ENCODE measurements around the gene FBXL13.

Gene FBXL13

DNA sequence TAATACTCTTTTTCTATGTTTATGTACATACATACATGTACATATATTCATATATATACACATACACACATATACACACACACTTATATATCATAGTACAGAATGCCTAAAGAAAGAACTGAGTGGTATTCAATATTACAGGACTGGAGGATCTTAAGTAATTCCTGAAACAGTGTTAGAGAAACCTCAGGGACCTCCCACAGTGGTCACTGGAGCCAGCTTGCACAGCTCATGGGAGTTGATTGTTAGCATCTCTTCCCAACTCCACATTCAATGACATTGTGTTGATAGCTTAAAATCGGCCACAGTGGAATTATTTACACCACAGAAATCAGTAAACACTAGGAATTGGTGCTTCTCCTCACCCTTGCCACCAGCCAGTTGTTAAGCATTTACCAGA lies 155.8 kb downstream of the FBXL13 start:
- Histone ChIP-seq H4K12ac (ENCODE audit: low read depth, low read length) (no peak overlapping the region), H2BK120ac (ENCODE audit: insufficient read depth, low read length, poor library complexity) (no peak overlapping the region), H3K4me2 (ENCODE audit: low read length) (no peak overlapping the region), H3K27ac (ENCODE audit: low read depth, low read length) (no peak overlapping the region), H3K4ac (ENCODE audit: low read depth, low read length) (no peak overlapping the region), H3K9me3 (ENCODE audit: insufficient read depth, low read depth, low read length) (no peaks in the 10 kb centered on the region), H3K23ac (ENCODE audit: low read length) (no peak overlapping the region), H3K36me3 (ENCODE audit: control insufficient read depth in 1 of 2, insufficient read depth in 2 of 2, low read length in 2 of 2) (no peaks in the 10 kb centered on the region), H4K8ac (ENCODE audit: low read depth, low read length) (no peak overlapping the region), H3K9ac (ENCODE audit: low read length) (no peak overlapping the region), H3K18ac (ENCODE audit: low read length) (no peak overlapping the region), H3K4me1 (ENCODE audit: control insufficient read depth in 1 of 2, insufficient read depth in 2 of 2, low read length in 2 of 2) (no peaks in the 10 kb centered on the region), H2AK5ac (ENCODE audit: low read length) (no peak overlapping the region), H2BK5ac (ENCODE audit: low read depth, low read length, poor library complexity) (no peak overlapping the region), H3K27me3 (ENCODE audit: insufficient read depth, low read length) (no peaks in the 10 kb centered on the region), H2AFZ (ENCODE audit: insufficient read depth, low read length, poor library complexity) (no peak overlapping the region), H2BK12ac (ENCODE audit: low read length) (no peak overlapping the region), H3K79me1 (ENCODE audit: low read length) (no peaks in the 10 kb centered on the region), H3K14ac (ENCODE audit: low read length) (no peak overlapping the region), H4K91ac (ENCODE audit: low read depth, low read length) (no peak overlapping the region), H3K4me3 (ENCODE audit: low read depth, low read length) (no peak overlapping the region), H3K79me2 (ENCODE audit: control insufficient read depth, insufficient read depth, low read length, poor library complexity) (no peaks in the 10 kb centered on the region)
- no peak for DNase-seq
- no CpG with 5 or more reads among the region's 1 CpG for WGBS (ENCODE audit: extremely low coverage, insufficient coverage, insufficient read length)

DNA sequence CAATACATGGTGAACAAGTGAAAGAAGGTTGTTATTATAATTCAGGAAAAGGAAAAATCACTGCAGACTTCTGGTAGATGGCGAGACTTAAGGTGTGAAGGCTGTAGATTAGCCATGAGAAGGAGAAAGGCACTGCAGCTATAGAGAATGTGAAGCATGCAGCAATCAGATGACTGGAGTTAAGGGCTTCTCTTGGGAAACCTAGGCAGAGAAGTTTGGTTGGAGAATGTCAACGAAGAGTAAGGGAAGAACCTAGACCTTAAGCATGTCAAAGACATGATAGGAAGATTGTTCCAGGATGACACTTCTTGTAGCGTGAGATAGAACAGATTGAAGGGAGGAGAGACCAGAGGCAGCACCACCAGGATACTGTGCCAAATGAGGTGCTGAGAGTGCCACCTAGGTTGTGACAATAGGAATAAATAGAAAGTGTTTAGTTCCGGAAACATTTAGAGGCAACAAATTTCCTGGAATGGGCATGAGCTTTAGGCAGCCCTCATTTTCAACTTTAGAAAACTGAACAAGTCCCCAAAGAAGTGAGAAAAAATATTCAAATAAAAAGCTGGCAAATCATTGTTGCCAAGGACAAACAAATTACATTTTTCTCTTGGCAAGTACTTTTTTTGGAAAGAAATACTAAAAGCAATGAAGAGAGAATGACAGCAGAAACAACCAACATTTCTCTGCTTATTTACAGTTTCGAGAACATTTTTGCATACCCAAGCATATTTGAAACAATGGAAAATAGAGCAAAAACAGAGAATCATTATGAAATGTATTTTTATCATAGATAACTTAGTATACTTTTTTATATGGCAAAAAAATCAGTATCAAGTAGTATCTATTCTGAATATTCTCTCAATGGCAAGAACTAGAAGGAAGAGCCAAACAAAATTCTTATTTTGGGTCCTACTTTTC lies 156.9 kb downstream of the FBXL13 start:
- H3K4ac ChIP-seq (ENCODE audit: low read depth, low read length) = no peak overlapping the region
- no peaks in the 10 kb centered on the region for H3K36me3 ChIP-seq (ENCODE audit: control insufficient read depth in 1 of 2, insufficient read depth in 2 of 2, low read length in 2 of 2)
- no peak overlapping the region for H2BK5ac ChIP-seq (ENCODE audit: low read depth, low read length, poor library complexity)
- H4K91ac ChIP-seq (ENCODE audit: low read depth, low read length) = no peak overlapping the region
- no peak overlapping the region for H3K27ac ChIP-seq (ENCODE audit: low read depth, low read length)
- H3K79me2 ChIP-seq (ENCODE audit: control insufficient read depth, insufficient read depth, low read length, poor library complexity) = no peaks in the 10 kb centered on the region
- no peak overlapping the region for H2AFZ ChIP-seq (ENCODE audit: insufficient read depth, low read length, poor library complexity)
- no peak overlapping the region for H3K4me3 ChIP-seq (ENCODE audit: low read depth, low read length)
- no peak overlapping the region for H3K14ac ChIP-seq (ENCODE audit: low read length)
- no peak overlapping the region for H4K8ac ChIP-seq (ENCODE audit: low read depth, low read length)
- H2AK5ac ChIP-seq (ENCODE audit: low read length) = no peak overlapping the region
- no peaks in the 10 kb centered on the region for H3K27me3 ChIP-seq (ENCODE audit: insufficient read depth, low read length)
- no peak overlapping the region for H2BK120ac ChIP-seq (ENCODE audit: insufficient read depth, low read length, poor library complexity)
- H3K79me1 ChIP-seq (ENCODE audit: low read length) = no peaks in the 10 kb centered on the region
- no peak overlapping the region for H3K4me2 ChIP-seq (ENCODE audit: low read length)
- no peak overlapping the region for H3K18ac ChIP-seq (ENCODE audit: low read length)
- H3K23ac ChIP-seq (ENCODE audit: low read length) = no peak overlapping the region
- no peak overlapping the region for H4K12ac ChIP-seq (ENCODE audit: low read depth, low read length)
- no peak overlapping the region for H3K9ac ChIP-seq (ENCODE audit: low read length)
- H3K4me1 ChIP-seq (ENCODE audit: control insufficient read depth in 1 of 2, insufficient read depth in 2 of 2, low read length in 2 of 2) = no peaks in the 10 kb centered on the region
- no peaks in the 10 kb centered on the region for H3K9me3 ChIP-seq (ENCODE audit: insufficient read depth, low read depth, low read length)
- DNase-seq = peak in 1 of 2 donors; percentile 59
- WGBS (ENCODE audit: extremely low coverage, insufficient coverage, insufficient read length) = no CpG with 5 or more reads among the region's 5 CpGs
- no peak overlapping the region for H2BK12ac ChIP-seq (ENCODE audit: low read length)

- no peak overlapping the region for H3K9ac ChIP-seq (ENCODE audit: low read length)
- no peak overlapping the region for H3K18ac ChIP-seq (ENCODE audit: low read length)
- H2BK5ac ChIP-seq (ENCODE audit: low read depth, low read length, poor library complexity) = no peak overlapping the region
- H4K8ac ChIP-seq (ENCODE audit: low read depth, low read length) = no peak overlapping the region
- DNase-seq = no peak
- no peaks in the 10 kb centered on the region for H3K79me1 ChIP-seq (ENCODE audit: low read length)
- H3K14ac ChIP-seq (ENCODE audit: low read length) = no peak overlapping the region
- H4K91ac ChIP-seq (ENCODE audit: low read depth, low read length) = no peak overlapping the region
- no peaks in the 10 kb centered on the region for H3K4me1 ChIP-seq (ENCODE audit: control insufficient read depth in 1 of 2, insufficient read depth in 2 of 2, low read length in 2 of 2)
- no peak overlapping the region for H3K4me2 ChIP-seq (ENCODE audit: low read length)
- no peak overlapping the region for H2BK12ac ChIP-seq (ENCODE audit: low read length)
- no peak overlapping the region for H2BK120ac ChIP-seq (ENCODE audit: insufficient read depth, low read length, poor library complexity)
- no peak overlapping the region for H2AK5ac ChIP-seq (ENCODE audit: low read length)
- no peak overlapping the region for H3K4me3 ChIP-seq (ENCODE audit: low read depth, low read length)
- no peak overlapping the region for H4K12ac ChIP-seq (ENCODE audit: low read depth, low read length)
- H3K23ac ChIP-seq (ENCODE audit: low read length) = no peak overlapping the region
- H3K27ac ChIP-seq (ENCODE audit: low read depth, low read length) = no peak overlapping the region
- H3K9me3 ChIP-seq (ENCODE audit: insufficient read depth, low read depth, low read length) = no peaks in the 10 kb centered on the region
- H3K4ac ChIP-seq (ENCODE audit: low read depth, low read length) = no peak overlapping the region
- no peaks in the 10 kb centered on the region for H3K79me2 ChIP-seq (ENCODE audit: control insufficient read depth, insufficient read depth, low read length, poor library complexity)
- H3K36me3 ChIP-seq (ENCODE audit: control insufficient read depth in 1 of 2, insufficient read depth in 2 of 2, low read length in 2 of 2) = no peaks in the 10 kb centered on the region
- H2AFZ ChIP-seq (ENCODE audit: insufficient read depth, low read length, poor library complexity) = no peak overlapping the region
- no peaks in the 10 kb centered on the region for H3K27me3 ChIP-seq (ENCODE audit: insufficient read depth, low read length)
Observed at GRCh38 chr7:102916881-102917280, 157.7 kb downstream of the FBXL13 start.

DNA sequence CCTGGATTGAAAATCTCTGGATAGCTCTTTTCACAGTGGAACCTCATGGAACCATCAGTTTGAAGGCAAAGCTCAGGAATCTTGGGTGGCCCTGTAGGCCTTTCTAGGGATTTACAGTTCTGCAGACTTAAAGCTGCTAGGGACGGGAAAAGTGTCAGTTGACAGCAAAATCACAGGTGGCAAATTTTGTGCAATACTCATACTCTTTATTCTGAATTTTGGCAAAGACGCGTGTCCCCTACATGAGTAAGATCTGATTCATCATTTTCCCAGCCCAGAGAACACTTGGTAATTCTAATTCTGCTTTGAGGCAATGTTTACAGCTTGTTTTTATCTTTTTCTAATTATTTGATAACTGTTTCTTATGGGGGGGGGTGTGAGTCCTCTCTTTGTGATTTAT lies 158.2 kb downstream of the FBXL13 start:
- Histone ChIP-seq H2BK5ac (ENCODE audit: low read depth, low read length, poor library complexity) (no peak overlapping the region), H2BK120ac (ENCODE audit: insufficient read depth, low read length, poor library complexity) (no peak overlapping the region), H3K9ac (ENCODE audit: low read length) (no peak overlapping the region), H2BK12ac (ENCODE audit: low read length) (no peak overlapping the region), H3K79me2 (ENCODE audit: control insufficient read depth, insufficient read depth, low read length, poor library complexity) (no peaks in the 10 kb centered on the region), H4K8ac (ENCODE audit: low read depth, low read length) (no peak overlapping the region), H3K14ac (ENCODE audit: low read length) (no peak overlapping the region), H2AK5ac (ENCODE audit: low read length) (no peak overlapping the region), H3K79me1 (ENCODE audit: low read length) (no peaks in the 10 kb centered on the region), H4K91ac (ENCODE audit: low read depth, low read length) (no peak overlapping the region), H3K4me1 (ENCODE audit: control insufficient read depth in 1 of 2, insufficient read depth in 2 of 2, low read length in 2 of 2) (no peaks in the 10 kb centered on the region), H4K12ac (ENCODE audit: low read depth, low read length) (no peak overlapping the region), H3K23ac (ENCODE audit: low read length) (no peak overlapping the region), H3K4me2 (ENCODE audit: low read length) (no peak overlapping the region), H3K18ac (ENCODE audit: low read length) (no peak overlapping the region), H2AFZ (ENCODE audit: insufficient read depth, low read length, poor library complexity) (no peak overlapping the region), H3K4me3 (ENCODE audit: low read depth, low read length) (no peak overlapping the region), H3K27me3 (ENCODE audit: insufficient read depth, low read length) (no peaks in the 10 kb centered on the region), H3K9me3 (ENCODE audit: insufficient read depth, low read depth, low read length) (no peaks in the 10 kb centered on the region), H3K4ac (ENCODE audit: low read depth, low read length) (no peak overlapping the region), H3K36me3 (ENCODE audit: control insufficient read depth in 1 of 2, insufficient read depth in 2 of 2, low read length in 2 of 2) (no peaks in the 10 kb centered on the region), H3K27ac (ENCODE audit: low read depth, low read length) (no peak overlapping the region)
- no CpG with 5 or more reads among the region's 3 CpGs for WGBS (ENCODE audit: extremely low coverage, insufficient coverage, insufficient read length)
- no peak for DNase-seq
